ENCODE measurements around the gene HIGD1C. TPM values are rescaled to one million over a fixed set of nuclear protein-coding genes. Genes with fewer than 3 reads are reported as not detected.
"Not testable (repeated sequence)": the region's sequence is repeated elsewhere in the genome, so short reads cannot be mapped to it uniquely, and the experiment has no call there.

The HIGD1C gene
- total RNA-seq: not detected

DNA sequence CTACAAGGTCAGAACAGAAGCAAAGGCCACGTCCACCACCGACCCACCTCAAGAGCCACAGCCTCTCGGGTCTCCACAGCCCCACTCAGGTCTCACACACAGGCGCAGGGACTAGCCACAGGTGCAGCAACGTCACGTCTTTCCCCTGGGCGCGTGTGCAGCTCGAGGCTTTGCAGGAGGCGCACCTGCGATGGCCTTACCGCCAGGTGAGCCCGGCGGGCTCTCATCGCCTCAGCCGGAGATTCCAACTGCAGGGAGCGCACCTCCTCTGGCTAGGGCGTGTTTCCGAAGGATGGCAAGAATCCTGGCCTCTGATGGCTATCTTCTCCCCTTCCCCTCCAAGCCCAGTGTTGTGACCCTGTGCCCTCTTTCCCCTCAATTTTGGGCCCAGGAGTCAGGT, at the start of gene HIGD1C:
TSS of gene HIGD1C (plus strand) at position 35 of the 400 bp plus-strand sequence. CDS start 1,455 bp downstream, outside the sequence.
- Histone ChIP-seq H3K27me3 (no peaks in the 10 kb centered on the region), H3K36me3 (peaks cover 0 to 11% (median 0%) of the 10 kb centered on the region in 3 donors), H3K9me3 (no peaks in the 10 kb centered on the region), H3K4me3 (no peak within 1 kb of the TSS), H3K4me1 (no peaks in the 10 kb centered on the region), H3K27ac (no peak within 1 kb of the TSS)
- no peak for DNase-seq (ENCODE audit: low spot score in 2 of 2)
- no peak for TF ChIP-seq POLR2A (IDR thresholded peaks at IDR 0.05)
- TF ChIP-seq, protein P1, sequence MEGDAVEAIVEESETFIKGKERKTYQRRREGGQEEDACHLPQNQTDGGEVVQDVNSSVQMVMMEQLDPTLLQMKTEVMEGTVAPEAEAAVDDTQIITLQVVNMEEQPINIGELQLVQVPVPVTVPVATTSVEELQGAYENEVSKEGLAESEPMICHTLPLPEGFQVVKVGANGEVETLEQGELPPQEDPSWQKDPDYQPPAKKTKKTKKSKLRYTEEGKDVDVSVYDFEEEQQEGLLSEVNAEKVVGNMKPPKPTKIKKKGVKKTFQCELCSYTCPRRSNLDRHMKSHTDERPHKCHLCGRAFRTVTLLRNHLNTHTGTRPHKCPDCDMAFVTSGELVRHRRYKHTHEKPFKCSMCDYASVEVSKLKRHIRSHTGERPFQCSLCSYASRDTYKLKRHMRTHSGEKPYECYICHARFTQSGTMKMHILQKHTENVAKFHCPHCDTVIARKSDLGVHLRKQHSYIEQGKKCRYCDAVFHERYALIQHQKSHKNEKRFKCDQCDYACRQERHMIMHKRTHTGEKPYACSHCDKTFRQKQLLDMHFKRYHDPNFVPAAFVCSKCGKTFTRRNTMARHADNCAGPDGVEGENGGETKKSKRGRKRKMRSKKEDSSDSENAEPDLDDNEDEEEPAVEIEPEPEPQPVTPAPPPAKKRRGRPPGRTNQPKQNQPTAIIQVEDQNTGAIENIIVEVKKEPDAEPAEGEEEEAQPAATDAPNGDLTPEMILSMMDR (IDR thresholded peaks at IDR 0.05): no peak
- no peak for TF ChIP-seq EP300 (IDR thresholded peaks at IDR 0.05)
- 93 to 94% methylated on average over 19 of the region's 19 CpGs for WGBS, 2 donors

DNA sequence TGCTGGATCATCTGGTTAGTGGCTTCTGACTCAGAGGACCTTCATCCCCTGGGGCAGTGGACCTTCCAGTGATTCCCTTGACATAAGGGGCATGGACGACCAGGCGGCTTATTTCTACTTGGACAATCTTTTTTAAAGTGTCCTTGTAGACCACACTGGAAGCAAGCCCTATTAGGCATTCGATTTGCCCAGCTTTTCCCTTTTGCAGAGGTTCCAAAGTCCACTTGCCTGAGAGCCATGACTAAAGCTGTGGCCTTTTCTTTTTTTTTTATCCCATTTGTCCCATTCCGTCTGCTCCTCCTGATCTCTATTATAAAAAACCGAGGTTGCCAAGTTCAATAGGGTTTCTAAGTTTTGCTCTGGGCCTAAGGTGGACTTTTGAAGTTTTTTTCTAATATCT, 43.9 kb upstream of the HIGD1C start:
- not testable (repeated sequence) for H3K4me1 ChIP-seq; H3K27ac ChIP-seq; DNase-seq (ENCODE audit: low spot score in 2 of 2); H3K4me3 ChIP-seq; H3K27me3 ChIP-seq; H3K36me3 ChIP-seq
- 90 to 92% methylated on average over 5 of the region's 5 CpGs for WGBS, 2 donors
- H3K9me3 ChIP-seq: peaks cover 0 to 23% (median 0%) of the 10 kb centered on the region in 4 donors

DNA sequence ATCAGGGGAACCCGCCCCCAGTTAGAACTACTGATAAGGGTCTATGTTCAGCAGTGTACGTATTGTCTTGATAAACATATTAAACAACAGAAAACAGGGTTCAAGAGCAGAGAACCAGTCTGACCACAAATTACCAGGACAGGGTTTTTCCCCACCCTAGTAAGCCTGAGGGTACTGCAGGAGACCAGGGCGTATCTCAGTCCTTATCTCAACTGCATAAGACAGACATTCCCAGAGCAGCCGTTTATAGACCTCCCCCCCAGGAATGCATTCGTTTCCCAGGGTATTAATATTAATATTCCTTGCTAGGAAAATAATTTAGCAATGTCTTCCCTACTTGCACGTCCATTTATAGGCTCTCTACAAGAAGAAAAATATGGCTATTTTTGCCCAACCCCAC, 40.0 kb upstream of the HIGD1C start:
- not testable (repeated sequence) for H3K4me3 ChIP-seq; H3K27ac ChIP-seq; H3K27me3 ChIP-seq; H3K36me3 ChIP-seq; H3K4me1 ChIP-seq; DNase-seq (ENCODE audit: low spot score in 2 of 2)
- WGBS, 2 donors: 87 to 90% methylated on average over 6 of the region's 6 CpGs
- peaks cover 0 to 51% (median 5%) of the 10 kb centered on the region in 4 donors for H3K9me3 ChIP-seq

DNA sequence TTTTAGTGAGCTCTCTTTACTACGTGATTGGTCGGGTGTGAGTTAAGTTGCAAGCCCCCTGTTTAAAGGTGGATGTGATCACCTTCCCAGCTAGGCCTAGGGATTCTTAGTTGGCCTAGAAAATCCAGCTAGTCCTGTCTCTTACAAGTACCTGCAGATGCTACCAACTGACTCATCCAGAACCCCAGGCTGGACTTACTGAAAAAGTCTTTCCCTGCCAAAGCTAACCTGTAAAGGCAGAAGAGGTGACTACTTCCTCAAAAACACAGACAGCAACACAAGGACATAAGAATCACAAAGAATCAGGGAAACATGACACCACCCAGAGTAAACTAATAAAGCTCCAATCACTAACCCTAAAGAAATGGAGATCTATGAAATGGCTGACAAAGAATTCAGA, 39.1 kb upstream of the HIGD1C start:
- TF ChIP-seq EP300 (IDR thresholded peaks at IDR 0.05) (no peak), POLR2A (IDR thresholded peaks at IDR 0.05) (no peak)
- TF ChIP-seq, protein P1 (IDR thresholded peaks at IDR 0.05): no peak
- H3K36me3 ChIP-seq: peaks cover 0 to 5% (median 0%) of the 10 kb centered on the region in 3 donors
- no peak overlapping the region for H3K4me3 ChIP-seq
- H3K9me3 ChIP-seq: peaks cover 0 to 51% (median 5%) of the 10 kb centered on the region in 4 donors
- no peak for DNase-seq (ENCODE audit: low spot score in 2 of 2)
- no peak overlapping the region for H3K27ac ChIP-seq
- H3K27me3 ChIP-seq: no peaks in the 10 kb centered on the region
- H3K4me1 ChIP-seq: no peaks in the 10 kb centered on the region
- 87 to 90% methylated on average over 2 of the region's 2 CpGs for WGBS, 2 donors

DNA sequence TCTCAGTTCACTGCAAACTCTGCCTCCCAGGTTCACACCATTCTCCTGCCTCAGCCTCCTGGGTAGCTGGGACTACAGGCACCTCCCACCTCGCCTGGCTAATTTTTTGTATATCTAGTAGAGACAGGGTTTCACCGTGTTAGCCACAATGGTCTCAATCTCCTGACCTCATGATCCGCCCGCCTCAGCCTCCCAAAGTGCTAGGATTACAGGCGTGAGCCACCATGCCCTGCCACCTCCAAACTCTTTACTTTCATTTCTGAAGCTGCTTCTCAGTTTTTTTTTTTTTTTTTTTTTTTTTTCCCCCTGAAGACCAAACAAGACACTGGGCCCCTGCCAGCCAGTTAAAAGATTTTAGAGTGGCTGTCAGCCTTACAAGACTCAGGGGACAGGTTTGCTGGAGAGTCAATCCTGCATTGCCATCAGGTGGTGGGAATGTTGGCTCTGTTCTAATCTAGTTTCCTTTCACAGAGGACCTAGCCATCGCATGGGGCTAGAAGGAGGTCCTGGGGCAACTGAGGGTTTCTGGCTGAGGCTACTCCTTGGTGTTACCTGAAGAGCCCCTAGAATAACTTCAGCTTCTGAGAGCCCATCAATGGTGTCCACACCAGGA, 37.4 kb upstream of the HIGD1C start:
- Histone ChIP-seq H3K36me3 (peaks cover 0 to 5% (median 0%) of the 10 kb centered on the region in 3 donors), H3K27ac (no peak overlapping the region), H3K9me3 (peaks cover 0 to 51% (median 5%) of the 10 kb centered on the region in 4 donors), H3K4me1 (no peaks in the 10 kb centered on the region), H3K4me3 (no peak overlapping the region), H3K27me3 (no peaks in the 10 kb centered on the region)
- DNase-seq (ENCODE audit: low spot score in 2 of 2): no peak
- no peak for TF ChIP-seq EP300 (IDR thresholded peaks at IDR 0.05)
- TF ChIP-seq POLR2A (IDR thresholded peaks at IDR 0.05): no peak
- TF ChIP-seq, protein P1 (IDR thresholded peaks at IDR 0.05): no peak
- 90 to 97% methylated on average over 6 of the region's 6 CpGs for WGBS, 2 donors

DNA sequence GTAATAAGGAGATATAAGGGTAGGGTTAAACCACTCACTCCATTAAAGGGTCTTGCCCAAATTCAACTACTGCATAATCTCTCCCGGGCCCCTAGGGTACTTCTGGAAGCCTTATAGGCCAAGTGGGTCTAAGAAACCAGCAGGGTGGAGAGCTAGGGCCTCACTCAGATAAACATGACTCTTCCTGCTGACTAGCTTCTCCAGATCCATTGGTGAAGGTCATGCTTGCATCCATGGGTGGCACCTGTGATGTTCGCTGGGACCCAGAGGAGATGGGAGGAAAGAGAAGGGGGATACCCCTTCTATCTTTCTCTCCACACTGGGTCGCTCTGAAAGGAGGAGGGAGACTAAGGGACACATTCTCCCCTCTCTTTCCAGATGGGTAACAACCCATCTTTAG, 36.1 kb upstream of the HIGD1C start:
- WGBS, 2 donors: 79 to 87% methylated on average over 3 of the region's 3 CpGs
- H3K36me3 ChIP-seq: peaks cover 0 to 5% (median 0%) of the 10 kb centered on the region in 3 donors
- H3K27ac ChIP-seq: no peak overlapping the region
- TF ChIP-seq EP300 (IDR thresholded peaks at IDR 0.05): no peak
- H3K4me3 ChIP-seq: no peak overlapping the region
- peaks cover 0 to 50% (median 5%) of the 10 kb centered on the region in 4 donors for H3K9me3 ChIP-seq
- DNase-seq (ENCODE audit: low spot score in 2 of 2): no peak
- H3K4me1 ChIP-seq: no peaks in the 10 kb centered on the region
- no peaks in the 10 kb centered on the region for H3K27me3 ChIP-seq
